Fibroblast of skin of right quadriceps (primary cell): ENCODE data around the gene EPOP.
A peak's percentile ranks its signal among the peaks of the same experiment; 100 is the strongest.
"Not testable (repeated sequence)": the region's sequence is repeated elsewhere in the genome, so short reads cannot be mapped to it uniquely, and the experiment has no call there.

Experiments
- DNase-seq: peaks from one replicate; pipeline ENCODE4 v3.0.0-alpha.2; 2013

Gene EPOP

GRCh38 chr17:38672788-38673706 lies 1.7 kb downstream of the EPOP start:
- no peak for DNase-seq

GRCh38 chr17:38671939-38672720 lies 2.6 kb downstream of the EPOP start:
- no peak for DNase-seq

GRCh38 chr17:38669520-38669919 lies 5.2 kb downstream of the EPOP start:
- DNase-seq = no peak

GRCh38 chr17:38667787-38668122 lies 7.0 kb downstream of the EPOP start:
- DNase-seq = no peak

- DNase-seq = peak; percentile 60
Observed at GRCh38 chr17:38667099-38667786, 7.5 kb downstream of the EPOP start.

- DNase-seq = no peak
Observed at GRCh38 chr17:38663964-38664644, 10.7 kb downstream of the EPOP start.

- DNase-seq = peak; percentile 35
Observed at GRCh38 chr17:38663125-38663751, 11.5 kb downstream of the EPOP start.

- no peak for DNase-seq
Observed at GRCh38 chr17:38660097-38661025, 14.4 kb downstream of the EPOP start.

GRCh38 chr17:38659415-38659814 lies 15.3 kb downstream of the EPOP start:
- no peak for DNase-seq

- no peak for DNase-seq
Observed at GRCh38 chr17:38658741-38659345, 15.9 kb downstream of the EPOP start.

- DNase-seq = no peak
Observed at GRCh38 chr17:38657824-38658740, 16.7 kb downstream of the EPOP start.

GRCh38 chr17:38656959-38657823 lies 17.6 kb downstream of the EPOP start:
- DNase-seq = no peak

- DNase-seq = no peak
Observed at GRCh38 chr17:38654411-38655398, 20.1 kb downstream of the EPOP start.

GRCh38 chr17:38653679-38654078 lies 21.1 kb downstream of the EPOP start:
- no peak for DNase-seq

- DNase-seq = no peak
Observed at GRCh38 chr17:38653230-38653629, 21.5 kb downstream of the EPOP start.

- not testable (repeated sequence) for DNase-seq
Observed at GRCh38 chr17:38650653-38651173, 24.0 kb downstream of the EPOP start.

GRCh38 chr17:38637951-38638350 lies 36.8 kb downstream of the EPOP start:
- no peak for DNase-seq
